ENCODE results near the gene RAB11FIP2.

- no peak for TF ChIP-seq ELF1 (IDR thresholded peaks at IDR 0.05)
- TF ChIP-seq YY1 (IDR thresholded peaks at IDR 0.05; ENCODE audit: low read depth): no peak
- TF ChIP-seq CTCF (IDR thresholded peaks at IDR 0.05): no peak
- TF ChIP-seq POLR2AphosphoS5 (IDR thresholded peaks at IDR 0.05; ENCODE audit: low read depth, low read length): no peak
- no peak for TF ChIP-seq RCOR1 (IDR thresholded peaks at IDR 0.05; ENCODE audit: low read length)
- no peak for TF ChIP-seq GABPA (IDR thresholded peaks at IDR 0.05; ENCODE audit: low read depth)
- no peak for TF ChIP-seq EP300 (IDR thresholded peaks at IDR 0.05; ENCODE audit: borderline replicate concordance in 1 of 2, low read depth in 1 of 2, low read length in 1 of 2)
- TF ChIP-seq RAD21 (IDR thresholded peaks at IDR 0.05; ENCODE audit: low read length): no peak
- no peak for TF ChIP-seq SMC3 (IDR thresholded peaks at IDR 0.05; ENCODE audit: low read depth, low read length)
- no peak for TF ChIP-seq TEAD4 (IDR thresholded peaks at IDR 0.05; ENCODE audit: borderline replicate concordance, insufficient read depth)
- no peak for TF ChIP-seq NRF1 (IDR thresholded peaks at IDR 0.05; ENCODE audit: low read depth, low read length)
- no peak for TF ChIP-seq MXI1 (IDR thresholded peaks at IDR 0.05; ENCODE audit: low read depth, low read length)
- no peak for TF ChIP-seq MAX (IDR thresholded peaks at IDR 0.05; ENCODE audit: low read depth)
These were observed 75.8 kb downstream of the RAB11FIP2 start for GRCh38 chr10:117970962-117971361.
